Urinary bladder (tissue), 4 donors: ENCODE measurements around the gene TMEM87A. TPM values are rescaled to one million over a fixed set of nuclear protein-coding genes. Genes with fewer than 3 reads are reported as not detected.
"Not testable (repeated sequence)": the region's sequence is repeated elsewhere in the genome, so short reads cannot be mapped to it uniquely, and the experiment has no call there.

Experiments
- DNase-seq: peaks from one replicate; pipeline ENCODE4 v3.0.0-alpha.2; 2015; ENCODE audit errors: extremely low spot score
- H3K27ac ChIP-seq: one replicate; pipeline ENCODE4 v1.5.1; 2013; ENCODE audit warnings: low read depth, mild to moderate bottlenecking, moderate library complexity
- H3K36me3 ChIP-seq: one replicate; pipeline ENCODE4 v1.6.1; 2013; ENCODE audit warnings: mild to moderate bottlenecking, moderate library complexity; ENCODE audit not compliant: insufficient read depth
- H3K4me1 ChIP-seq: one replicate; pipeline ENCODE4 v1.6.1; 2013; ENCODE audit warnings: mild to moderate bottlenecking, moderate library complexity; ENCODE audit not compliant: insufficient read depth
- H3K4me3 ChIP-seq: one replicate; pipeline ENCODE4 v1.5.1; 2013; ENCODE audit warnings: low read depth, low read length
- WGBS: extraction: QIAGEN DNeasy Blood & Tissue Kit; methylation state at CpG from one replicate; pipeline ENCODE4 v1.1.7; 2013; 5-methylcytosine and 5-hydroxymethylcytosine counted together
- polyA plus RNA-seq: library from polyadenylated mRNA; stranded (reverse); fragments of 200-250 nt; gene quantifications from one replicate; pipeline ENCODE4 v1.2.3, GENCODE V29; 2013
- total RNA-seq: library from RNA; depleted of rRNA; stranded (reverse); fragments of >200 nt; gene quantifications from one replicate; pipeline ENCODE4 v1.2.3, GENCODE V29; 2014
- donor health status: healthy with polysubstance abuse.
- donor health status: healthy.

Gene TMEM87A
- 100.0 TPM for total RNA-seq
- 35.9 TPM for polyA plus RNA-seq

- Histone ChIP-seq H3K27ac (peak within 1 kb of the TSS; percentile 97), H3K4me3 (peak within 1 kb of the TSS; percentile 42), H3K4me1 (peaks cover 3% of the 10 kb centered on the region), H3K36me3 (no peaks in the 10 kb centered on the region)
- under 1% methylated on average over 52 of the region's 52 CpGs for WGBS
- peak; percentile 97 for DNase-seq
These were observed at the start of gene TMEM87A, which contains the start of gene GANC for GRCh38 chr15:42272939-42273899. TSS of gene TMEM87A (minus strand) at chr15:42273433. CDS start at chr15:42273398, 35 bp downstream. TSS of gene GANC (plus strand) at chr15:42273201. CDS start at chr15:42274482, 1,281 bp downstream.

GRCh38 chr15:42319206-42319605, 46.0 kb upstream of the TMEM87A start:
- Histone ChIP-seq H3K4me3 (no peak overlapping the region), H3K4me1 (no peaks in the 10 kb centered on the region), H3K27ac (no peak overlapping the region), H3K36me3 (peaks cover 4% of the 10 kb centered on the region)
- no peak for DNase-seq
- 98% methylated on average over 2 of the region's 2 CpGs for WGBS

- H3K36me3 ChIP-seq, H3K27ac ChIP-seq, DNase-seq, H3K4me3 ChIP-seq, H3K4me1 ChIP-seq: not testable (repeated sequence)
- 55% methylated on average over 11 of the region's 11 CpGs for WGBS
These were observed 43.1 kb upstream of the TMEM87A start for GRCh38 chr15:42316282-42316805.

- no peak for DNase-seq
- Histone ChIP-seq H3K27ac (no peak overlapping the region), H3K4me1 (no peaks in the 10 kb centered on the region), H3K36me3 (peaks cover 6% of the 10 kb centered on the region), H3K4me3 (no peak overlapping the region)
- 86% methylated on average over 1 of the region's 1 CpG for WGBS
These were observed 42.3 kb upstream of the TMEM87A start for GRCh38 chr15:42315521-42315920.

GRCh38 chr15:42314818-42315217, 41.6 kb upstream of the TMEM87A start:
- no peak for DNase-seq
- H3K27ac ChIP-seq: no peak overlapping the region
- peaks cover 6% of the 10 kb centered on the region for H3K36me3 ChIP-seq
- H3K4me3 ChIP-seq: no peak overlapping the region
- H3K4me1 ChIP-seq: no peaks in the 10 kb centered on the region
- WGBS: 92% methylated on average over 1 of the region's 1 CpG

- no peak overlapping the region for H3K27ac ChIP-seq
- 31% methylated on average over 3 of the region's 3 CpGs for WGBS
- no peak for DNase-seq
- no peak overlapping the region for H3K4me3 ChIP-seq
- H3K36me3 ChIP-seq: peaks cover 6% of the 10 kb centered on the region
- H3K4me1 ChIP-seq: no peaks in the 10 kb centered on the region
These were observed 40.2 kb upstream of the TMEM87A start for GRCh38 chr15:42313463-42313862.

- H3K4me3 ChIP-seq: no peak overlapping the region
- H3K36me3 ChIP-seq: peaks cover 4% of the 10 kb centered on the region
- H3K27ac ChIP-seq: no peak overlapping the region
- DNase-seq: no peak
- H3K4me1 ChIP-seq: no peaks in the 10 kb centered on the region
- WGBS: 49% methylated on average over 1 of the region's 1 CpG
These were observed 33.4 kb upstream of the TMEM87A start for GRCh38 chr15:42306681-42307080.

GRCh38 chr15:42301004-42301403, 27.8 kb upstream of the TMEM87A start:
- DNase-seq, H3K4me3 ChIP-seq, H3K36me3 ChIP-seq, H3K4me1 ChIP-seq, H3K27ac ChIP-seq: not testable (repeated sequence)
- over 99% methylated on average over 4 of the region's 4 CpGs for WGBS

- 95% methylated on average over 1 of the region's 1 CpG for WGBS
- peaks cover 5% of the 10 kb centered on the region for H3K36me3 ChIP-seq
These were observed 15.9 kb upstream of the TMEM87A start for GRCh38 chr15:42289166-42289565.

GRCh38 chr15:42287931-42288330, 14.7 kb upstream of the TMEM87A start:
- H3K27ac ChIP-seq: no peak overlapping the region
- H3K4me3 ChIP-seq: no peak overlapping the region
- peaks cover 3% of the 10 kb centered on the region for H3K36me3 ChIP-seq
- whole genome bisulfite sequencing: 92% methylated on average over 4 of the region's 4 CpGs
- no peaks in the 10 kb centered on the region for H3K4me1 ChIP-seq
- DNase-seq: no peak

More at GRCh38 chr15:42289166-42289565, 15.9 kb upstream of the TMEM87A start:
- Histone ChIP-seq H3K4me3 (no peak overlapping the region), H3K4me1 (no peaks in the 10 kb centered on the region), H3K27ac (no peak overlapping the region)
- DNase-seq: no peak

GRCh38 chr15:42286445-42287029, 13.3 kb upstream of the TMEM87A start:
- WGBS: 86% methylated on average over 4 of the region's 4 CpGs
- no peaks in the 10 kb centered on the region for H3K36me3 ChIP-seq

GRCh38 chr15:42285034-42285433, 11.8 kb upstream of the TMEM87A start:
- WGBS: 91% methylated on average over 1 of the region's 1 CpG
- no peak for DNase-seq
- Histone ChIP-seq H3K4me3 (no peak overlapping the region), H3K4me1 (no peaks in the 10 kb centered on the region), H3K27ac (no peak overlapping the region), H3K36me3 (no peaks in the 10 kb centered on the region)

More at GRCh38 chr15:42286445-42287029, 13.3 kb upstream of the TMEM87A start:
- Histone ChIP-seq H3K4me3 (no peak overlapping the region), H3K27ac (no peak overlapping the region), H3K4me1 (no peaks in the 10 kb centered on the region)
- DNase-seq: no peak

- Histone ChIP-seq H3K36me3 (no peaks in the 10 kb centered on the region), H3K27ac (no peak overlapping the region), H3K4me1 (no peaks in the 10 kb centered on the region), H3K4me3 (no peak overlapping the region)
- no peak for DNase-seq
These were observed 11.3 kb upstream of the TMEM87A start for GRCh38 chr15:42284551-42284950.

GRCh38 chr15:42283671-42284070, 10.4 kb upstream of the TMEM87A start:
- Histone ChIP-seq H3K36me3 (no peaks in the 10 kb centered on the region), H3K27ac (no peak overlapping the region), H3K4me3 (no peak overlapping the region), H3K4me1 (no peaks in the 10 kb centered on the region)
- WGBS: 92% methylated on average over 3 of the region's 3 CpGs
- no peak for DNase-seq
